HEK293 (cell line): ENCODE measurements around the gene MMP11.

Experiments
- CTCF ChIA-PET: fragments of 350-600 bp; formaldehyde crosslinking; extraction: SDS; loops from one replicate; lab custom pipeline; 2021; ENCODE audit warnings: antibody characterized with exemption; lab: Yijun Ruan, JAX
- POLR2A ChIA-PET: fragments of 300-600 bp; formaldehyde crosslinking; extraction: SDS; loops from one replicate; lab custom pipeline; 2020; ENCODE audit warnings: antibody characterized with exemption, inconsistent platforms; lab: Yijun Ruan, JAX
- H3K27ac ChIP-seq: fragments of 200-500 bp; sonication (Bioruptor generic); 2 replicates; pipeline ENCODE4 v1.5.1; 2014; ENCODE audit warnings: low read depth, low read length, control low read depth, inconsistent platforms; ENCODE audit errors: extremely low read depth
- H3K36me3 ChIP-seq, 2 experiments: fragments of 200-500 bp in 1 of 2; sonication (Bioruptor generic) in 1 of 2; 1 replicate in 1 of 2; 2 replicates in 1 of 2; pipeline ENCODE4 v1.5.1; 2014 to 2017; ENCODE audit warnings: inconsistent platforms in 2 of 2, low read length in 2 of 2; ENCODE audit not compliant: control insufficient read depth in 2 of 2, insufficient read depth in 1 of 2
- H3K4me1 ChIP-seq: fragments of 200-500 bp; sonication (Bioruptor generic); 2 replicates; pipeline ENCODE4 v1.5.1; 2014; ENCODE audit warnings: mild to moderate bottlenecking, low read length, inconsistent platforms; ENCODE audit not compliant: control insufficient read depth, insufficient read depth
- H3K4me3 ChIP-seq: 2 replicates; pipeline ENCODE4 v1.5.1; 2011; ENCODE audit warnings: low read depth, mild to moderate bottlenecking, control low read depth, low read length, moderate library complexity
- H3K9me3 ChIP-seq: fragments of 200-500 bp; sonication (Bioruptor generic); 2 replicates; pipeline ENCODE4 v1.5.1; 2014; ENCODE audit warnings: low read depth, low read length, inconsistent platforms; ENCODE audit not compliant: control insufficient read depth, insufficient read depth
- BCL11B ChIP-seq: fragments of 450-650 bp; formaldehyde crosslinking; IDR thresholded peaks from 2 replicates; pipeline ENCODE4 v1.5.1; 2016; ENCODE audit warnings: low read depth, missing biosample characterization, missing genetic modification characterization
- EGR2 ChIP-seq: fragments of 450-650 bp; formaldehyde crosslinking; IDR thresholded peaks from 2 replicates; pipeline ENCODE4 v1.5.1; 2016; ENCODE audit warnings: low read depth, missing biosample characterization, missing genetic modification characterization
- OSR2 ChIP-seq: fragments of 450-650 bp; formaldehyde crosslinking; IDR thresholded peaks from 2 replicates; pipeline ENCODE4 v1.5.1; 2016; ENCODE audit warnings: missing biosample characterization, missing genetic modification characterization
- OVOL3 ChIP-seq: fragments of 450-650 bp; formaldehyde crosslinking; IDR thresholded peaks from 2 replicates; pipeline ENCODE4 v1.5.1; 2016; ENCODE audit warnings: missing biosample characterization, missing genetic modification characterization
- WT1 ChIP-seq: fragments of 450-650 bp; formaldehyde crosslinking; IDR thresholded peaks from 2 replicates; pipeline ENCODE4 v1.5.1; 2016; ENCODE audit warnings: missing biosample characterization, missing genetic modification characterization
- ZBTB17 ChIP-seq: fragments of 450-650 bp; formaldehyde crosslinking; IDR thresholded peaks from 2 replicates; pipeline ENCODE4 v1.5.1; 2016; ENCODE audit warnings: missing biosample characterization, missing genetic modification characterization
- ZBTB44 ChIP-seq: fragments of 450-650 bp; IDR thresholded peaks from 2 replicates; pipeline ENCODE4 v1.5.1; 2018; ENCODE audit warnings: missing biosample characterization, mild to moderate bottlenecking, missing genetic modification characterization
- ZBTB7A ChIP-seq: fragments of 450-650 bp; formaldehyde crosslinking; IDR thresholded peaks from 2 replicates; pipeline ENCODE4 v1.5.1; 2016; ENCODE audit warnings: low read depth, missing biosample characterization, missing genetic modification characterization
- ZBTB8A ChIP-seq: fragments of 450-650 bp; formaldehyde crosslinking; IDR thresholded peaks from 2 replicates; pipeline ENCODE4 v1.5.1; 2016; ENCODE audit warnings: missing biosample characterization, missing genetic modification characterization
- ZNF114 ChIP-seq: fragments of 450-650 bp; formaldehyde crosslinking; IDR thresholded peaks from 2 replicates; pipeline ENCODE4 v1.5.0; 2017; ENCODE audit warnings: missing biosample characterization, missing genetic modification characterization
- ZNF16 ChIP-seq: fragments of 450-650 bp; formaldehyde crosslinking; IDR thresholded peaks from 2 replicates; pipeline ENCODE4 v1.5.1; 2016; ENCODE audit warnings: low read depth, missing biosample characterization, missing genetic modification characterization
- ZNF248 ChIP-seq: fragments of 450-650 bp; formaldehyde crosslinking; IDR thresholded peaks from 2 replicates; pipeline ENCODE4 v1.5.1; 2017; ENCODE audit warnings: missing biosample characterization, missing genetic modification characterization
- ZNF280C ChIP-seq: fragments of 450-650 bp; formaldehyde crosslinking; IDR thresholded peaks from 2 replicates; pipeline ENCODE4 v1.5.1; 2016; ENCODE audit warnings: missing biosample characterization, missing genetic modification characterization
- ZNF302 ChIP-seq: fragments of 450-650 bp; formaldehyde crosslinking; IDR thresholded peaks from 2 replicates; pipeline ENCODE4 v1.5.1; 2016; ENCODE audit warnings: missing biosample characterization, missing genetic modification characterization, low read depth
- ZNF48 ChIP-seq: fragments of 450-650 bp; formaldehyde crosslinking; IDR thresholded peaks from 2 replicates; pipeline ENCODE4 v1.5.1; 2016; ENCODE audit warnings: missing biosample characterization, missing genetic modification characterization
- ZNF488 ChIP-seq: fragments of 450-650 bp; formaldehyde crosslinking; IDR thresholded peaks from 2 replicates; pipeline ENCODE4 v1.5.1; 2016; ENCODE audit warnings: missing biosample characterization, missing genetic modification characterization
- ZNF555 ChIP-seq: fragments of 450-650 bp; formaldehyde crosslinking; conservative IDR thresholded peaks from 2 replicates; pipeline ENCODE4 v1.5.1; 2017; ENCODE audit warnings: missing biosample characterization, mild to moderate bottlenecking, missing genetic modification characterization, inconsistent platforms
- ZNF558 ChIP-seq: fragments of 450-650 bp; formaldehyde crosslinking; IDR thresholded peaks from 2 replicates; pipeline ENCODE4 v1.5.1; 2016; ENCODE audit warnings: missing biosample characterization, missing genetic modification characterization
- ZNF610 ChIP-seq: fragments of 450-650 bp; formaldehyde crosslinking; IDR thresholded peaks from 2 replicates; pipeline ENCODE4 v1.5.1; 2016; ENCODE audit warnings: missing biosample characterization, missing genetic modification characterization, borderline replicate concordance
- ZNF677 ChIP-seq: fragments of 450-650 bp; IDR thresholded peaks from 2 replicates; pipeline ENCODE4 v1.5.0; 2018; ENCODE audit warnings: missing biosample characterization, mild to moderate bottlenecking, missing genetic modification characterization, moderate library complexity
- ZSCAN18 ChIP-seq: fragments of 450-650 bp; formaldehyde crosslinking; IDR thresholded peaks from 2 replicates; pipeline ENCODE4 v1.5.1; 2016; ENCODE audit warnings: missing biosample characterization, missing genetic modification characterization
- ZSCAN23 ChIP-seq: fragments of 450-650 bp; formaldehyde crosslinking; IDR thresholded peaks from 2 replicates; pipeline ENCODE4 v1.5.1; 2016; ENCODE audit warnings: missing biosample characterization, missing genetic modification characterization

Gene MMP11

GRCh38 chr22:23800297-23801237 lies 27.9 kb downstream of the MMP11 start:
- H3K36me3 ChIP-seq: peaks cover 58 to 88% of the 10 kb centered on the region in 2 experiments
- TF ChIP-seq BCL11B (no peak), ZBTB44 (no peak), ZNF114 (tag by site-specific recombination) (no peak), ZBTB8A (tag by site-specific recombination) (no peak), EGR2 (tag by site-specific recombination) (no peak), ZSCAN23 (no peak)

GRCh38 chr22:23801238-23801821 lies 28.7 kb downstream of the MMP11 start:
- no peaks in the 10 kb centered on the region for H3K4me1 ChIP-seq
- H3K27ac ChIP-seq: no peak overlapping the region
- TF ChIP-seq ZBTB17 (tag by site-specific recombination): no peak
- TF ChIP-seq ZNF48 (tag by site-specific recombination): no peak
- TF ChIP-seq WT1 (tag by site-specific recombination): no peak
- TF ChIP-seq ZNF302 (tag by site-specific recombination): no peak
- no peak for TF ChIP-seq ZNF16 (tag by site-specific recombination)
- no peak for TF ChIP-seq ZNF488 (tag by site-specific recombination)
- no peak for TF ChIP-seq ZNF558 (tag by site-specific recombination)
- no peak for TF ChIP-seq ZNF114 (tag by site-specific recombination)
- no peak for TF ChIP-seq ZNF610
- no peak for TF ChIP-seq ZNF555
- TF ChIP-seq OVOL3 (tag by site-specific recombination): no peak
- no peak for TF ChIP-seq ZNF677 (tag by site-specific recombination)
- no peak for TF ChIP-seq ZNF280C (tag by site-specific recombination)
- TF ChIP-seq ZNF248 (tag by site-specific recombination): no peak
- no peak for TF ChIP-seq ZBTB7A (tag by site-specific recombination)
- no peak for TF ChIP-seq OSR2 (tag by site-specific recombination)
- no peak for TF ChIP-seq ZSCAN18

More at GRCh38 chr22:23800297-23801237, 27.9 kb downstream of the MMP11 start:
- ChIA-PET POLR2A (no interaction called here), CTCF (no interaction called here)
- Histone ChIP-seq H3K4me1 (no peaks in the 10 kb centered on the region), H3K9me3 (no peaks in the 10 kb centered on the region), H3K4me3 (no peak overlapping the region), H3K27ac (no peak overlapping the region)

More at GRCh38 chr22:23801238-23801821, 28.7 kb downstream of the MMP11 start:
- ChIA-PET CTCF (no interaction called here), POLR2A (no interaction called here)
- H3K9me3 ChIP-seq: no peaks in the 10 kb centered on the region
- H3K4me3 ChIP-seq: no peak overlapping the region
- H3K36me3 ChIP-seq: peaks cover 51 to 88% of the 10 kb centered on the region in 2 experiments
